ENCODE results near the gene ATP8B4.

ATP8B4 gene, protein sequence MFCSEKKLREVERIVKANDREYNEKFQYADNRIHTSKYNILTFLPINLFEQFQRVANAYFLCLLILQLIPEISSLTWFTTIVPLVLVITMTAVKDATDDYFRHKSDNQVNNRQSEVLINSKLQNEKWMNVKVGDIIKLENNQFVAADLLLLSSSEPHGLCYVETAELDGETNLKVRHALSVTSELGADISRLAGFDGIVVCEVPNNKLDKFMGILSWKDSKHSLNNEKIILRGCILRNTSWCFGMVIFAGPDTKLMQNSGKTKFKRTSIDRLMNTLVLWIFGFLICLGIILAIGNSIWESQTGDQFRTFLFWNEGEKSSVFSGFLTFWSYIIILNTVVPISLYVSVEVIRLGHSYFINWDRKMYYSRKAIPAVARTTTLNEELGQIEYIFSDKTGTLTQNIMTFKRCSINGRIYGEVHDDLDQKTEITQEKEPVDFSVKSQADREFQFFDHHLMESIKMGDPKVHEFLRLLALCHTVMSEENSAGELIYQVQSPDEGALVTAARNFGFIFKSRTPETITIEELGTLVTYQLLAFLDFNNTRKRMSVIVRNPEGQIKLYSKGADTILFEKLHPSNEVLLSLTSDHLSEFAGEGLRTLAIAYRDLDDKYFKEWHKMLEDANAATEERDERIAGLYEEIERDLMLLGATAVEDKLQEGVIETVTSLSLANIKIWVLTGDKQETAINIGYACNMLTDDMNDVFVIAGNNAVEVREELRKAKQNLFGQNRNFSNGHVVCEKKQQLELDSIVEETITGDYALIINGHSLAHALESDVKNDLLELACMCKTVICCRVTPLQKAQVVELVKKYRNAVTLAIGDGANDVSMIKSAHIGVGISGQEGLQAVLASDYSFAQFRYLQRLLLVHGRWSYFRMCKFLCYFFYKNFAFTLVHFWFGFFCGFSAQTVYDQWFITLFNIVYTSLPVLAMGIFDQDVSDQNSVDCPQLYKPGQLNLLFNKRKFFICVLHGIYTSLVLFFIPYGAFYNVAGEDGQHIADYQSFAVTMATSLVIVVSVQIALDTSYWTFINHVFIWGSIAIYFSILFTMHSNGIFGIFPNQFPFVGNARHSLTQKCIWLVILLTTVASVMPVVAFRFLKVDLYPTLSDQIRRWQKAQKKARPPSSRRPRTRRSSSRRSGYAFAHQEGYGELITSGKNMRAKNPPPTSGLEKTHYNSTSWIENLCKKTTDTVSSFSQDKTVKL

GRCh38 chr15:50119063-50120040 is at the start of gene ATP8B4:
Gene ATP8B4 (minus strand): TSS chr15:50119233. CDS start chr15:50106966, 12,267 bp downstream.
- DNase-seq (ENCODE audit: low read depth): no peak
- TF ChIP-seq, protein P1, sequence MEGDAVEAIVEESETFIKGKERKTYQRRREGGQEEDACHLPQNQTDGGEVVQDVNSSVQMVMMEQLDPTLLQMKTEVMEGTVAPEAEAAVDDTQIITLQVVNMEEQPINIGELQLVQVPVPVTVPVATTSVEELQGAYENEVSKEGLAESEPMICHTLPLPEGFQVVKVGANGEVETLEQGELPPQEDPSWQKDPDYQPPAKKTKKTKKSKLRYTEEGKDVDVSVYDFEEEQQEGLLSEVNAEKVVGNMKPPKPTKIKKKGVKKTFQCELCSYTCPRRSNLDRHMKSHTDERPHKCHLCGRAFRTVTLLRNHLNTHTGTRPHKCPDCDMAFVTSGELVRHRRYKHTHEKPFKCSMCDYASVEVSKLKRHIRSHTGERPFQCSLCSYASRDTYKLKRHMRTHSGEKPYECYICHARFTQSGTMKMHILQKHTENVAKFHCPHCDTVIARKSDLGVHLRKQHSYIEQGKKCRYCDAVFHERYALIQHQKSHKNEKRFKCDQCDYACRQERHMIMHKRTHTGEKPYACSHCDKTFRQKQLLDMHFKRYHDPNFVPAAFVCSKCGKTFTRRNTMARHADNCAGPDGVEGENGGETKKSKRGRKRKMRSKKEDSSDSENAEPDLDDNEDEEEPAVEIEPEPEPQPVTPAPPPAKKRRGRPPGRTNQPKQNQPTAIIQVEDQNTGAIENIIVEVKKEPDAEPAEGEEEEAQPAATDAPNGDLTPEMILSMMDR (conservative IDR thresholded peaks at IDR 0.05; ENCODE audit: control insufficient read depth, insufficient read depth, low read depth, low read length): no peak
- no peak within 1 kb of the TSS for H3K4me3 ChIP-seq (ENCODE audit: control insufficient read depth, low read depth, low read length)

- no peak for DNase-seq (ENCODE audit: low read depth)
- no peak overlapping the region for H3K4me3 ChIP-seq (ENCODE audit: control insufficient read depth, low read depth, low read length)
- TF ChIP-seq, protein P1 (conservative IDR thresholded peaks at IDR 0.05; ENCODE audit: control insufficient read depth, insufficient read depth, low read depth, low read length): no peak
These were observed 49.3 kb upstream of the ATP8B4 start for GRCh38 chr15:50168379-50168778.

DNA sequence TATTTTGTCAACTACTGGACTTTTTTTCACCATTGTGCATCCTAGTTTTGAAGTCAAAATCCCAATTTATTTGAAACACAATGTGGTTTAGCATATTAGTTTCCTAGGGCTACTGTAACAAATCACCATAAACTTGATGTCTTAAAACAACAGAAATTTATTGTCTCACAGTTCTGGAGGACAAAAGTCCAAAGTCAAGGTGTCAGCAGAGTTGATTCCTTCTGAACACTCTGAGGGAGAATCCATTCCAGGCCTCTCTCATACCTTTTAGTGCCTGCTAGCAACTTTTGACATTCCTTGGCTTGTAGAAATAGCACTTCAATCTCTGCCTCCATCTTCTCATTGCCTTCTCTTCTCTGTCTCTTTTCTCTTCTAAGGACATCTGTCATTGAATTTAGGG is 48.1 kb upstream of the ATP8B4 start:
- TF ChIP-seq, protein P1 (conservative IDR thresholded peaks at IDR 0.05; ENCODE audit: control insufficient read depth, insufficient read depth, low read depth, low read length): no peak
- DNase-seq (ENCODE audit: low read depth): no peak
- H3K4me3 ChIP-seq (ENCODE audit: control insufficient read depth, low read depth, low read length): no peak overlapping the region

- TF ChIP-seq, protein P1 (conservative IDR thresholded peaks at IDR 0.05; ENCODE audit: control insufficient read depth, insufficient read depth, low read depth, low read length): no peak
- DNase-seq (ENCODE audit: low read depth): peak; percentile 56
- no peak overlapping the region for H3K4me3 ChIP-seq (ENCODE audit: control insufficient read depth, low read depth, low read length)
These were observed 47.2 kb upstream of the ATP8B4 start for GRCh38 chr15:50166216-50166615.

- DNase-seq (ENCODE audit: low read depth): no peak
- H3K4me3 ChIP-seq (ENCODE audit: control insufficient read depth, low read depth, low read length): no peak overlapping the region
- TF ChIP-seq, protein P1 (conservative IDR thresholded peaks at IDR 0.05; ENCODE audit: control insufficient read depth, insufficient read depth, low read depth, low read length): no peak
These were observed 45.4 kb upstream of the ATP8B4 start for GRCh38 chr15:50164458-50164857.

Data from fibroblast of mammary gland (primary cell).